K562 (cell line): ENCODE data around the gene SPOUT1. TPM values are rescaled to one million over a fixed set of nuclear protein-coding genes. Genes with fewer than 3 reads are reported as not detected.

Experiments used
- ATAC-seq: fragments of 200-7000 bp; cut with Tn5 transposase; 3 replicates; pipeline ENCODE4 v1.9.1; 2020; ENCODE audit warnings: moderate library complexity
- BruUV-seq: library from RNA; stranded (reverse); fragments of 400-500 nt; replicated peaks from 2 replicates; lab custom pipeline; 2021; lab: Mats Ljungman, UMichigan
- CTCF ChIA-PET: fragments of 300-600 bp; formaldehyde crosslinking; extraction: SDS; loops from one replicate; lab custom pipeline; 2021; ENCODE audit warnings: low intra/inter-chr PET ratio; lab: Yijun Ruan, JAX
- POLR2A ChIA-PET: fragments of 300-600, 350-650 bp; sonication (Branson Sonifier 250); formaldehyde crosslinking; extraction: SDS; loops from one replicate; lab custom pipeline; 2021; ENCODE audit warnings: antibody characterized with exemption, inconsistent platforms; lab: Yijun Ruan, JAX
- DNase-seq, 4 experiments: peaks; one replicate each; pipeline versions ENCODE4 v3.0.0 to v3.0.0-alpha.2; 2011 to 2018; ENCODE audit warnings: low spot score in 3 of 4, mixed read lengths in 3 of 4; ENCODE audit errors: extremely low read depth in 1 of 4
- FAIRE-seq: peaks from 2 replicates; lab custom pipeline; 2011; peaks lifted over from hg19 to GRCh38; lab: Jason Lieb, UNC
- H2AFZ ChIP-seq: 2 replicates; pipeline ENCODE4 v1.6.0; 2011; ENCODE audit warnings: low read depth, low read length, control low read depth, inconsistent platforms
- H3K27ac ChIP-seq: fragments of 200-600 bp; 3 replicates; pipeline ENCODE4 v1.8.0; 2011; ENCODE audit warnings: low read depth, mild to moderate bottlenecking, control low read depth, inconsistent platforms, low read length, moderate library complexity, mixed read lengths; ENCODE audit errors: extremely low read depth
- H3K27me3 ChIP-seq, 2 experiments: fragments of 300-600 bp in 1 of 2; 2 replicates in 1 of 2; 3 replicates in 1 of 2; pipeline versions ENCODE4 v1.6.0 to v1.8.0; 2011; ENCODE audit warnings: inconsistent platforms in 2 of 2, low read length in 2 of 2, mild to moderate bottlenecking in 1 of 2, mixed read lengths in 1 of 2, moderate library complexity in 1 of 2; ENCODE audit not compliant: control insufficient read depth in 2 of 2, insufficient read depth in 2 of 2
- H3K36me3 ChIP-seq: fragments of 300-600 bp; 3 replicates; pipeline ENCODE4 v1.8.0; 2011; ENCODE audit warnings: mild to moderate bottlenecking, low read length, inconsistent platforms; ENCODE audit not compliant: control insufficient read depth, insufficient read depth
- H3K4me1 ChIP-seq, 2 experiments: fragments of 200-600 bp in 1 of 2; replicated peaks in 1 of 2; 2 replicates in 1 of 2; 3 replicates in 1 of 2; pipeline versions ENCODE4 v1.5.1 to v1.8.0; 2011; ENCODE audit warnings: inconsistent platforms in 2 of 2, low read length in 2 of 2, mild to moderate bottlenecking in 1 of 2, mixed read lengths in 1 of 2, moderate library complexity in 1 of 2; ENCODE audit not compliant: control insufficient read depth in 2 of 2, insufficient read depth in 2 of 2
- H3K4me2 ChIP-seq: 2 replicates; pipeline ENCODE4 v1.6.1; 2011; ENCODE audit warnings: low read length, control low read depth, inconsistent platforms, mixed read lengths; ENCODE audit not compliant: insufficient read depth
- H3K4me3 ChIP-seq: fragments of 200-600 bp; sonication (generic), shearing (Covaris generic); 2 replicates; pipeline ENCODE4 v1.5.1; 2016; ENCODE audit warnings: control low read depth, inconsistent platforms
- H3K79me2 ChIP-seq: fragments of 200-600 bp; 3 replicates; pipeline ENCODE4 v1.8.0; 2011; ENCODE audit warnings: low read length, inconsistent platforms; ENCODE audit not compliant: control insufficient read depth, insufficient read depth
- H3K9ac ChIP-seq, 2 experiments: 2 replicates each; pipeline versions ENCODE4 v1.6.0 to v1.6.1; 2011; ENCODE audit warnings: low read depth in 2 of 2, low read length in 2 of 2, control low read depth in 1 of 2, inconsistent platforms in 1 of 2, mild to moderate bottlenecking in 1 of 2, mixed read lengths in 1 of 2; ENCODE audit not compliant: insufficient read depth in 1 of 2
- H3K9me1 ChIP-seq: one replicate; pipeline ENCODE4 v1.6.0; 2011; ENCODE audit warnings: inconsistent platforms, mild to moderate bottlenecking, low read length, moderate library complexity; ENCODE audit not compliant: control insufficient read depth, insufficient read depth
- H3K9me3 ChIP-seq: replicated peaks from 2 replicates; pipeline ENCODE4 v1.5.1; 2011; ENCODE audit warnings: low read depth, low read length, inconsistent platforms; ENCODE audit not compliant: control insufficient read depth, insufficient read depth
- H4K20me1 ChIP-seq: replicated peaks from 2 replicates; pipeline ENCODE4 v1.6.1; 2011; ENCODE audit warnings: low read length, inconsistent platforms, mixed read lengths; ENCODE audit not compliant: control insufficient read depth, insufficient read depth
- BCOR ChIP-seq: fragments of 450-650 bp; IDR thresholded peaks from 2 replicates; pipeline ENCODE4 v1.6.1; 2016
- FOXM1 ChIP-seq, 2 experiments: fragments of 450-650 bp in 1 of 2; sonication (generic) in 1 of 2; formaldehyde crosslinking in 1 of 2; IDR thresholded peaks; 2 replicates each; pipeline versions ENCODE4 v1.6.1 to v1.9.0; 2017 to 2022; ENCODE audit warnings: low read depth in 2 of 2, mild to moderate bottlenecking in 2 of 2, missing genetic modification reagents in 1 of 2, moderate library complexity in 1 of 2
- NUFIP1 ChIP-seq: fragments of 450-650 bp; IDR thresholded peaks from 2 replicates; pipeline ENCODE4 v1.6.1; 2018; ENCODE audit not compliant: partially characterized antibody
- YY1 ChIP-seq, 3 experiments: IDR thresholded peaks; 2 replicates each; pipeline ENCODE4 v1.6.1; 2011; ENCODE audit warnings: low read length in 2 of 3, mild to moderate bottlenecking in 2 of 3, moderate library complexity in 2 of 3, borderline replicate concordance in 1 of 3, control low read depth in 1 of 3, low read depth in 1 of 3; ENCODE audit not compliant: insufficient read depth in 3 of 3, insufficient replicate concordance in 2 of 3, control insufficient read depth in 1 of 3, insufficient read length in 1 of 3; ENCODE audit errors: extremely low read depth in 1 of 3
- ZKSCAN1 ChIP-seq: fragments of 150-350 bp; IDR thresholded peaks from 2 replicates; pipeline ENCODE4 v1.6.1; 2016; ENCODE audit warnings: low read depth, low read length
- ZNF12 ChIP-seq: sonication (generic); formaldehyde crosslinking; IDR thresholded peaks from 2 replicates; pipeline ENCODE4 v1.4.0; 2020; ENCODE audit warnings: mild to moderate bottlenecking, missing genetic modification reagents
- ZSCAN32 ChIP-seq: fragments of 450-650 bp; formaldehyde crosslinking; IDR thresholded peaks from 2 replicates; pipeline ENCODE4 v1.4.0; 2020; ENCODE audit warnings: mild to moderate bottlenecking, moderate library complexity
- WGBS: fragments of 100-300 bp; shearing (Covaris generic); methylation state at CpG from one replicate; pipeline ENCODE4 v1.1.6; 2016; ENCODE audit warnings: low coverage, mixed read lengths; ENCODE audit not compliant: insufficient coverage; ENCODE audit errors: missing lambda C conversion rate; 5-methylcytosine and 5-hydroxymethylcytosine counted together
- in situ Hi-C: fragments of 300-500 bp; cut with MboI; formaldehyde crosslinking; loops from 4 replicates; pipeline ENCODE4 v1.15.0; 2018; ENCODE audit warnings: inconsistent platforms, mixed read lengths
- intact Hi-C: fragments of 100-400 bp; cut with micrococcal nuclease; formaldehyde crosslinking; loops from 2 replicates; pipeline ENCODE4 v1.14.2; 2022
- polyA plus RNA-seq, 8 experiments: library from polyadenylated mRNA; depleted of rRNA in 4 of 8; stranded (reverse) in 5 of 8; unstranded in 3 of 8; fragments of >200 nt; fragmentation: Nextera tagmentation in 2 of 8; fragmentation: Illumina TruSeq in 1 of 8; extraction: Ambion mirVana in 2 of 8; extraction: Trizol in 1 of 8; gene quantifications; 2 replicates each; pipeline versions ENCODE4 v1.2.1 to v1.2.3, GENCODE V29; 2011 to 2014; ENCODE audit warnings: inconsistent platforms in 1 of 8, missing spikeins in 1 of 8
- total RNA-seq, 7 experiments: library from RNA; depleted of rRNA in 6 of 7; stranded (reverse); fragments of >200 nt in 6 of 7; fragmentation: Illumina TruSeq in 2 of 7; extraction: Trizol in 2 of 7; gene quantifications; 2 replicates each; pipeline versions ENCODE4 v1.2.1 to v1.2.3, GENCODE V29; 2011 to 2021; ENCODE audit warnings: low replicate concordance in 1 of 7
- TF ChIP-seq, protein P1 (sequence below), 2 experiments: fragments of 450-650 bp in 1 of 2; sonication (generic) in 1 of 2; formaldehyde crosslinking in 1 of 2; IDR thresholded peaks in 1 of 2; conservative IDR thresholded peaks in 1 of 2; 2 replicates each; pipeline versions ENCODE4 v1.6.1 to v1.8.1; 2016 to 2023; ENCODE audit warnings: mild to moderate bottlenecking in 2 of 2, moderate library complexity in 2 of 2, inconsistent platforms in 1 of 2, missing genetic modification reagents in 1 of 2
- TF ChIP-seq, protein P2 (sequence below): sonication (generic); formaldehyde crosslinking; IDR thresholded peaks from 2 replicates; pipeline ENCODE4 v1.8.0; 2022; ENCODE audit warnings: mild to moderate bottlenecking, low read depth, missing genetic modification reagents
- TF ChIP-seq, protein P3 (sequence below): sonication (generic); formaldehyde crosslinking; IDR thresholded peaks from 2 replicates; pipeline ENCODE4 v1.8.0; 2022; ENCODE audit warnings: mild to moderate bottlenecking, missing genetic modification reagents

The SPOUT1 gene
- total and polyA plus RNA-seq, 9 of the 15 experiments (the other 6 are each of a cell fraction or from before 2014, with no cell fraction given) = 10.6 to 121 (median 37.4) TPM

DNA sequence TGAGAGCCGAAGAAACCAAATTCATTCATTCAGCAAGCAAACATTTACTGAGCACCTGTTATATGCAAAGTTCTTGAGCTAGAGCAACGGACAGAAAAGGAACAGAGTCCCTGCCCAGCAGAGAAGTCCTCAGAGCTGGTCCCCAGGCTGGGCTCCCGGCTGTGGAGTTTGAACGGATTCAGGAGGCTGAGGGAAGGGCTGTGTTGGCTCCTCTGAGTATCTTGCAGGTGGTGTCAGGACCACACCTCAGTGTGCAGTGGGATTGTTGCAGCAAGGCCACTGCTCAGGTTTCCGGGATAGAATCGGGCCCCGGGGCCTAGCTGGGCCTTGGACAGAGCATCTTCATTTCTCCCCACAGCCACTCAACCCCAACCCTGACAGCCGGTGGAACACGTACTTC, 37.5 kb downstream of the SPOUT1 start (continued):
- TF ChIP-seq ZNF12 (CRISPR knock-in tag) = no peak

DNA sequence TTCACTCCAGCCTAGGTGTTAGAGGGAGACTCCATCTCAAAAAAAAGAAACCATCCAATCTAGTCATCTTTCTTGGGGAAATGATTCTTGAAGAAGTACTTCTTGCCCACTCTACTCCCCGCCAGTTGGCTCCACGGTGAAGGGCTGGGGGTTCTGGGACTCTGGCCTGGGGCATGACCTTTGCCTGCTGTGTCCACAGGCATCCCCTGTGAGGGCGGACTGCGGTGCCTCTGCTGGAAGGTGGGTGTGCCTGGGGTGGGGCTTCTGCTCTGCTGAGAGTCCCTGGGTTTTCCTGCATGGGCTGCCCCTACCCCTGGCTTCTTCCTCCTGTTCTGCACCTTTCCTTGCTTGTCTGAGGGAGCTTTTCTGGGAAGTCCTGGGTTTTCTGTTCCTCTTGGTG, 39.1 kb downstream of the SPOUT1 start:
- Histone ChIP-seq H3K9me1 (no peaks in the 10 kb centered on the region), H3K9me3 (no peaks in the 10 kb centered on the region), H3K4me3 (no peak overlapping the region), H3K36me3 (peaks cover 54% of the 10 kb centered on the region), H2AFZ (no peak overlapping the region), H3K27ac (no peak overlapping the region), H4K20me1 (no peaks in the 10 kb centered on the region), H3K4me2 (no peak overlapping the region), H3K27me3 (no peaks in the 10 kb centered on the region), H3K79me2 (peaks cover 22% of the 10 kb centered on the region), H3K9ac (peak overlapping the region in 1 of 2 experiments; percentile 19; a peak in 1 of 4 replicates), H3K4me1 (peaks cover 6 to 17% of the 10 kb centered on the region in 2 experiments; a peak in 4 of 5 replicates)
- CTCF ChIA-PET = no interaction called here
- in situ Hi-C loops = no loop called here
- DNase-seq (no peak), FAIRE-seq (no peak), ATAC-seq (no peak)
- 82% methylated on average over 4 of the region's 4 CpGs for WGBS
- no peak for TF ChIP-seq FOXM1 (IDR thresholded peaks at IDR 0.05; ENCODE audit: low read depth)
- TF ChIP-seq FOXM1 (CRISPR knock-in tag; IDR thresholded peaks at IDR 0.05; ENCODE audit: low read depth) = no peak
- TF ChIP-seq ZSCAN32 (CRISPR knock-in tag) = no peak
- TF ChIP-seq, protein P1, sequence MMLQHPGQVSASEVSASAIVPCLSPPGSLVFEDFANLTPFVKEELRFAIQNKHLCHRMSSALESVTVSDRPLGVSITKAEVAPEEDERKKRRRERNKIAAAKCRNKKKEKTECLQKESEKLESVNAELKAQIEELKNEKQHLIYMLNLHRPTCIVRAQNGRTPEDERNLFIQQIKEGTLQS (IDR thresholded peaks at IDR 0.05) = no peak
- TF ChIP-seq, protein P1 (CRISPR knock-in tag; conservative IDR thresholded peaks at IDR 0.05) = no peak
- no peak for TF ChIP-seq BCOR
- TF ChIP-seq, protein P2, sequence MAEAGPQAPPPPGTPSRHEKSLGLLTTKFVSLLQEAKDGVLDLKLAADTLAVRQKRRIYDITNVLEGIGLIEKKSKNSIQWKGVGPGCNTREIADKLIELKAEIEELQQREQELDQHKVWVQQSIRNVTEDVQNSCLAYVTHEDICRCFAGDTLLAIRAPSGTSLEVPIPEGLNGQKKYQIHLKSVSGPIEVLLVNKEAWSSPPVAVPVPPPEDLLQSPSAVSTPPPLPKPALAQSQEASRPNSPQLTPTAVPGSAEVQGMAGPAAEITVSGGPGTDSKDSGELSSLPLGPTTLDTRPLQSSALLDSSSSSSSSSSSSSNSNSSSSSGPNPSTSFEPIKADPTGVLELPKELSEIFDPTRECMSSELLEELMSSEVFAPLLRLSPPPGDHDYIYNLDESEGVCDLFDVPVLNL = no peak
- TF ChIP-seq ZKSCAN1 = no peak
- no peak for TF ChIP-seq YY1 (IDR thresholded peaks at IDR 0.05; ENCODE audit: borderline replicate concordance in 1 of 3, control insufficient read depth in 1 of 3, extremely low read depth in 1 of 3, insufficient read depth in 3 of 3, insufficient read length in 1 of 3, insufficient replicate concordance in 2 of 3, low read depth in 1 of 3, low read length in 2 of 3)
- TF ChIP-seq NUFIP1 = no peak
- TF ChIP-seq, protein P3, sequence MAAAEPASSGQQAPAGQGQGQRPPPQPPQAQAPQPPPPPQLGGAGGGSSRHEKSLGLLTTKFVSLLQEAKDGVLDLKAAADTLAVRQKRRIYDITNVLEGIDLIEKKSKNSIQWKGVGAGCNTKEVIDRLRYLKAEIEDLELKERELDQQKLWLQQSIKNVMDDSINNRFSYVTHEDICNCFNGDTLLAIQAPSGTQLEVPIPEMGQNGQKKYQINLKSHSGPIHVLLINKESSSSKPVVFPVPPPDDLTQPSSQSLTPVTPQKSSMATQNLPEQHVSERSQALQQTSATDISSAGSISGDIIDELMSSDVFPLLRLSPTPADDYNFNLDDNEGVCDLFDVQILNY = no peak
- intact Hi-C loops = no loop called here
- BruUV-seq = no TSS peak
- POLR2A ChIA-PET = interaction anchor here (0.6 kb wide), 1 partner anchor 19 kb away, joined by 3 read pairs; the partner anchor contains the start of gene ZER1
